Lung (tissue), 12 donors: ENCODE results near the gene LGR6. TPM values are rescaled to one million over a fixed set of nuclear protein-coding genes. Genes with fewer than 3 reads are reported as not detected.

Experiments
- ATAC-seq: fragments of 200-7000 bp; cut with Tn5 transposase; one replicate; pipeline ENCODE4 v1.9.1; 2020; ENCODE audit warnings: moderate number of reproducible peaks; ENCODE audit not compliant: insufficient read depth, low FRiP score
- DNase-seq, 3 donors: peaks; one replicate each; pipeline ENCODE4 v3.0.0-alpha.2; 2013 to 2017
- H3K27ac ChIP-seq, 2 donors: one replicate each; pipeline ENCODE4 v1.5.1; 2013; ENCODE audit warnings: mild to moderate bottlenecking in 2 of 2, moderate library complexity in 2 of 2, control low read depth in 1 of 2, inconsistent platforms in 1 of 2, low read depth in 1 of 2, low read length in 1 of 2
- H3K27me3 ChIP-seq, 3 donors: one replicate each; pipeline ENCODE4 v1.5.1; 2013; ENCODE audit warnings: low read length in 2 of 3; ENCODE audit not compliant: control insufficient read depth in 3 of 3, insufficient read depth in 3 of 3
- H3K36me3 ChIP-seq, 4 donors: one replicate each; pipeline ENCODE4 v1.5.1; 2013; ENCODE audit warnings: low read length in 4 of 4, mild to moderate bottlenecking in 1 of 4, moderate library complexity in 1 of 4; ENCODE audit not compliant: control insufficient read depth in 4 of 4, insufficient read depth in 4 of 4
- H3K4me1 ChIP-seq, 5 donors: one replicate each; pipeline ENCODE4 v1.5.1; 2013; ENCODE audit warnings: low read length in 5 of 5, mild to moderate bottlenecking in 2 of 5, moderate library complexity in 1 of 5; ENCODE audit not compliant: control insufficient read depth in 5 of 5, insufficient read depth in 5 of 5
- H3K4me3 ChIP-seq: one replicate; pipeline ENCODE4 v1.5.1; 2013; ENCODE audit warnings: mild to moderate bottlenecking, control low read depth, moderate library complexity
- H3K9ac ChIP-seq, 2 donors: one replicate each; pipeline ENCODE4 v1.5.1; 2013; ENCODE audit warnings: low read length in 2 of 2, control low read depth in 1 of 2; ENCODE audit not compliant: insufficient read depth in 1 of 2
- H3K9me3 ChIP-seq, 4 donors: one replicate each; pipeline ENCODE4 v1.5.1; 2013; ENCODE audit warnings: low read length in 3 of 4, mild to moderate bottlenecking in 1 of 4, moderate library complexity in 1 of 4; ENCODE audit not compliant: control insufficient read depth in 4 of 4, insufficient read depth in 3 of 4
- CTCF ChIP-seq: IDR thresholded peaks from 2 replicates; pipeline ENCODE4 v1.5.1; 2012; ENCODE audit warnings: mild to moderate bottlenecking; ENCODE audit errors: control extremely low read depth, extremely low read depth
- WGBS, 2 donors: extraction: QIAGEN DNeasy Blood & Tissue Kit; methylation state at CpG; one replicate each; pipeline ENCODE4 v1.1.7; 2013; 5-methylcytosine and 5-hydroxymethylcytosine counted together
- polyA plus RNA-seq, 2 donors: library from polyadenylated mRNA; stranded (reverse); fragments of 200-250 nt; gene quantifications; one replicate each; pipeline ENCODE4 v1.2.1, GENCODE V29; 2013
- total RNA-seq, 2 donors: library from RNA; depleted of rRNA in 1 of 2; stranded (reverse); fragments of >200 nt in 1 of 2; gene quantifications; one replicate each; pipeline ENCODE4 v1.2.1, GENCODE V29; 2014 to 2021
- donor health status: control.
- donor health status: control.
- donor health status: Bipolar disorder and iron deficiency.
- donor health status: healthy.
- donor health status: DM: yes; HTN: yes; CAD: no.

The LGR6 gene
- total and polyA plus RNA-seq, 4 donors, result 0.57 to 4.1 (median 1.3) TPM

- peak; percentile 43 for TF ChIP-seq CTCF
- peaks cover 0 to 12% (median 0%) of the 10 kb centered on the region in 5 donors for H3K4me1 ChIP-seq
- no peaks in the 10 kb centered on the region for H3K27me3 ChIP-seq
- no peaks in the 10 kb centered on the region for H3K36me3 ChIP-seq
- no peak overlapping the region for H3K27ac ChIP-seq
- no peak overlapping the region for H3K4me3 ChIP-seq
- DNase-seq (peak in 2 of 3 donors; percentile 60 to 67), ATAC-seq (no peak)
- 67 to 72% methylated on average over 4 of the region's 4 CpGs for WGBS, 2 donors
- peak overlapping the region in 1 of 2 donors; percentile 19 for H3K9ac ChIP-seq
- H3K9me3 ChIP-seq, result no peaks in the 10 kb centered on the region
Measured at GRCh38 chr1:202343652-202344349, 150.2 kb downstream of the LGR6 start.

GRCh38 chr1:202348005-202348508 lies 154.5 kb downstream of the LGR6 start:
- no peak for TF ChIP-seq CTCF
- H3K36me3 ChIP-seq, result no peaks in the 10 kb centered on the region
- H3K4me1 ChIP-seq, result peaks cover 2 to 12% (median 6%) of the 10 kb centered on the region in 5 donors
- peak overlapping the region in 1 of 2 donors; percentile 60 for H3K27ac ChIP-seq
- H3K9me3 ChIP-seq, result no peaks in the 10 kb centered on the region
- H3K4me3 ChIP-seq, result no peak overlapping the region
- no peak for DNase-seq
- no peak for ATAC-seq
- no peaks in the 10 kb centered on the region for H3K27me3 ChIP-seq
- 51% methylated on average over 6 of the region's 6 CpGs for WGBS, 2 donors
- no peak overlapping the region for H3K9ac ChIP-seq

GRCh38 chr1:202348509-202349205 lies 155.1 kb downstream of the LGR6 start, which contains the start of gene PPP1R12B:
PPP1R12B (plus strand) TSS chr1:202348699; CDS start chr1:202348852, 153 bp downstream.
- DNase-seq (peak; percentile 99 to 100 (median 99)), ATAC-seq (peak; percentile 99)
- Histone ChIP-seq H3K4me1 (peaks cover 2 to 12% (median 6%) of the 10 kb centered on the region in 5 donors), H3K27me3 (no peaks in the 10 kb centered on the region), H3K36me3 (no peaks in the 10 kb centered on the region), H3K27ac (peak within 1 kb of the TSS; percentile 89 to 95), H3K9ac (peak within 1 kb of the TSS; percentile 72 to 93), H3K9me3 (no peaks in the 10 kb centered on the region), H3K4me3 (peak within 1 kb of the TSS; percentile 79)
- TF ChIP-seq CTCF, result no peak
- WGBS, 2 donors, result 0% methylated on average over 60 of the region's 60 CpGs
